ENCODE measurements around the gene PRXL2A.
"Not testable (repeated sequence)": the region's sequence is repeated elsewhere in the genome, so short reads cannot be mapped to it uniquely, and the experiment has no call there.

The PRXL2A gene, protein sequence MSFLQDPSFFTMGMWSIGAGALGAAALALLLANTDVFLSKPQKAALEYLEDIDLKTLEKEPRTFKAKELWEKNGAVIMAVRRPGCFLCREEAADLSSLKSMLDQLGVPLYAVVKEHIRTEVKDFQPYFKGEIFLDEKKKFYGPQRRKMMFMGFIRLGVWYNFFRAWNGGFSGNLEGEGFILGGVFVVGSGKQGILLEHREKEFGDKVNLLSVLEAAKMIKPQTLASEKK

DNA sequence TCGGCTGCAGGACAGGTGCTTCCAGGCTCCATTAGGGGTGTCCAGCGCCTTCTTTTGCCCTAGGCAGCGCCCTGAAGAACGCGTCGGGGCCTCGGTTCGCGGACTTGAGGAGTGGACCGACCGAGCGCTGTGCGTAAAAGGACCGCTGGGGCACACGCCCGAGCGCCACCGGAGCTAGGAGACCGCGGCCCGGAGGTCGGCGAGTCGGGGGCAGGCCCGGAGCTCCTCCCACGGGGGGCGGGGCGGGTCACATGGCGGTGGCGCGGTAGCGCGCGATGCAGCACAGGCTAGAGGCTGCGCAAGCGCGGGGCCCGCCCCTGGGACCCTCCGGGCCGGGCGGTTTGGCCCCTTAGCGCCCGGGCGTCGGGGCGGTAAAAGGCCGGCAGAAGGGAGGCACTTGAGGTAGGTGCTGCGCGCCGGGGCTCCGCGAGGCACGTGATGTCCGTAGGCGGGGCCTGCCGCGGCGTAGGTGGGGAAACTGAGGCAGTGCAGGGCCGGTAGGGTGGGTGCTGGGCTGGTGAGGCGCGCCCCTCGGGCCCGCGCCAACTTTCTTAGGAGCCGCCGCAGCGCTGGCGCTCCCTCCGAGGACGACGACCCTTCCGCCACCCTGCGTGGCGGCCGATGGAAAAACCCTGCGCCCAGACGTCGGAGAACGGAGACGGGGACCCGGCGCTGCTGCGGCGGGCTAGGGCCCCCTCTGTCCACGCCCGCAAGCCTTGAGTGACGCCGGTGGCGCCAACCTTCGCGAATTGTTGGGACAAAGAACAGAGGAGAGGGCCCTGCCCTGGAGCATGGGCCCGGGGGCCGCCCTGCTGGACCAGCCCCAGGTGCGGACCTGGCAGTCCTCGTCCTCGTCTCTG lies at the start of gene PRXL2A:
Gene PRXL2A (plus strand): TSS at position 310 of the 860 bp plus-strand sequence. CDS start 11,917 bp downstream, outside the sequence.
- DNase-seq (ENCODE audit: low read depth) = no peak

DNA sequence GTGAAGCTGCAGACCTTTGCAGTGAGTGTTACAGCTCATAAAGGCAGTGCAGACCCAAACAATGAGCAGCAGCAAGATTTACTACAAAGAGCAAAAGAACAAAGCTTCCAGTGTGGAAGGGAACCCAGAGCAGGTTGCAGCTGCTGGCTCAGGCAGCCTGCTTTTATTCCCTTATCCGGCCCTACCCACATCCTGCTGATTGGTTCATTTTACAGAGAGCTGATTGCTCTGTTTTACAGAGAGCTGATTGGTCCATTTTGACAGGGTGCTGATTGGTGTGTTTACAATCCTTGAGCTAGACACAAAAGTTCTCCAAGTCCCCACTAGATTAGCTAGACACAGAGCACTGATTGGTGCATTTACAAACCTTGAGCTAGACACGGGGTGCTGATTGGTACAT lies 49.4 kb upstream of the PRXL2A start:
- not testable (repeated sequence) for DNase-seq (ENCODE audit: low read depth)

DNA sequence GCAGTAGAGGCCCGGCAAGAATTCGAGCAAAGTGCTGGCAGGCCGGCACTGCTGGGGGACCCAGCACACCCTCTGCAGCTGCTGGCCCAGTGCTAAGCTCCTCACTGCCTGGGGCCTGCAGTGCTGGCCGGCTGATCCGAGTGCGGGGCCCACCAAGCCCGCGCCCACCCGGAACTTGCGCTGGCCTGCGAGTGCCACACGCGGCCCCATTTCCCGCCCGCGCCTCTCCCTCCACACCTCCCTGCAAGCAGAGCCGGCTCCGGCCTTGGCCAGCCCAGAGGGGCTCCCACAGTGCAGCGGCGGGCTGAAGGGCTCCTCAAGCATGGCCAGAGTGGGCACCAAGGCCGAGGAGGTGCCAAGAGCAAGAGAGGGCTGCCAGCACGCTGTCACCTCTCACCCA lies 48.7 kb upstream of the PRXL2A start:
- DNase-seq (ENCODE audit: low read depth) = no peak

DNA sequence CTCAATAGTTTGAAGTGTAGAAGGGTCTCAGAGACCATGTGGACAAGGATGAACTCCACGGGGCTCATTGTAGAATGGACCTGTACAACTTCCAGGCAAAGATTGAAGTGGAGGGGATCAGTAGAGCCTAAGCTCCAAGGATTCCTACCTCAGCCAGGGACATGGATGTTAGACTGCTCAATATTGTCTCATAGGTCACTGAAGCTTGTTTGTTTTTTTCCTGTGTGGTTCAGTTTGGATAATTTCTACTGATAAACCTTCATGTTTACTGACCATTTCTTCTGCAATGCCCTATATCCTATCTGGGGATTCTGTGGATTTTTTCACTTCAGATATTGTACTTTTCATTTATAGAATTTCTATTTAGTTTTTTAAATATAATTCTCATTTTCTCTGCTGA lies 42.8 kb upstream of the PRXL2A start:
- no peak for DNase-seq (ENCODE audit: low read depth)

DNA sequence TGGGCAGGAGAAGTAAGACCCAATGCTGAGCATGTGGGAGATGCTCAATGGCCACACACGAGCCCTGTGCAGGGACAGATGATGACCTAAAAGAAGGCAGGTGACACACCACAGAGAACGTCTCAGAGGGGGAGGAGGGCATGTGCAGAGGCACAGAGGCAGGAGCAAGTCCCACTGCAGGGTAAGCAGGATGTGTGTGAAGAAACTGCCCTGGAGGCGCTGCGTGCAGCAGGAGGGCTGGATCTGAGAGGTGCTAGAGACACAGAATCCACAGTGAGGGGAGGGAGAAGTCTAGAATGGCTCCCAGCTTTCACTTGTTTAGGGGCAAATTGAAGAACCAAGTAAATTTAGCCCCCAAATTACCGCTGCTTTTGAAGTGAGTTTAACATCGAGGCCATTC lies 36.9 kb upstream of the PRXL2A start:
- DNase-seq (ENCODE audit: low read depth) = no peak

DNA sequence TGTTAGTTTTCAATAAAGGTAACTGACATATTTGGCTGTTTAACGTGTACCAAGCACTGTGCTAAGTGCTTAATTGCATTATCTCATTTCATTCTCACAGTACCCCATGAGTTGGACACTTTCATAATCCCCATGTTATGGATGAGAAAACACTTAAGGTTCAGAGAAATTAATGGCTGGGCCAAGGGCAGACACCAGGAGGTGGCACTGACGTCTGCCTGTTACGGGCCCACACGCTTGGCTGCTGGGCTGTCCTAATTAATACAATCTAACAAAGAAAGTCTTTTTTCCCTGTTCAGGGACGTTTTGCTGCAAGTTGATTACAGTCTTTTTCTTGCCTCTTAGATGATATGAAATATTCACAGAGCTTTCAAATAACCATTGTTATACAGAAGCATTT lies 35.7 kb upstream of the PRXL2A start:
- DNase-seq (ENCODE audit: low read depth) = no peak

DNA sequence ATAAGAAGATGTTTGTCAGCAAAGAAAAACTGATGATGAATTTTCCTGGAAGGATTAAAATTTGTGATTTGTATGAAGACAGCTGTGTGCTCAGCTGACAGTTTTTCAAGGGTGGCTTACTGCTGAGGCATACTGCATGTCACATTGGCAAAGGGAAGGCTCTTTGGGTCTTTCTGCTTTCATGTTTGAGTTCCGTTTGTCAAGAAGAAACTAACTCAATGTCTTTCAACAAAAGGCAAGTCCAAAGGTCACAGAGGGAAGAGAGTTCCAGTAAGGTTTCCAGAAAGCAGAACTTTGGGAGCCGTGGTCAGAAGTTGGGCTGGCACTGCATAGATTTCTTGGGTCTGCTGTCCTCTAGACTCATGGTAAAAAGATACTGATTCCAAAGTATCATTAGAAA lies 34.8 kb upstream of the PRXL2A start:
- DNase-seq (ENCODE audit: low read depth) = no peak

DNA sequence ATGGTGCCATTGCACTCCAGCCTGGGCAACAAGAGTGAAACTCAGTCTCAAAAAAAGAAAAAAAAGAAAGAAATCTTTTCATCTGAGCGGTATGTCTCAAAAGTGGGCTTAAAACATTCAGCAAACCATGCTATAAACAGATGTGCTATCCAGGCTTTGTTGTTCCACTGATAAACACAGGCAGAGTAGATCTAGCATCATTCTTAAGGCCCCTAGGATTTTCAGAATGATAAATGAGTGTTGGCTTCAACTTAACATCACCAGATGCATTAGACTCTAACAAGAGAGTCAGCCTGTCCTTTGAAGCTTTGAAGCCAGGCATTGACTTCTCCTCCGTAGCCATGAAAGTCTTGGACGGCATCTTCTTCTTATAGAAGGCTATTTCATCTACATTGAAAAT lies 28.6 kb upstream of the PRXL2A start:
- no peak for DNase-seq (ENCODE audit: low read depth)

DNA sequence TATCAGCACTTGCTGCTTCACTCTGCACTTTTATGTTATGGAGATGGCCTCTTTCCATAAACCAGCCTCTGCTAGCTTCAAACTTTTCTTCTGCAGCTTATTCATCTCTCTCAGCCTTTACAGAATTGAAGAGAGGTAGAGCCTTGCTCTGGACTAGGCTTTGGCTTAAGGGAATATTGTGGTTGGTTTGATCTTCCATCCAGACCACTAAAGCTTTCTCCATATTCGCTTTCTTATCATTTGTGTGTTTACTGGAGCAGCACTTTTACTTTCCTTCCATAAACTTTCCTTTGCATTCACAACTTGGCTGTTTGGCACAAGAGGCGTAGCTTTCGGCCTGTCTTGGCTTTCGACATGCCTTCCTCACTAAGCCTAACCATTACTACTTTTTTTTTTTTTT lies 28.2 kb upstream of the PRXL2A start:
- DNase-seq (ENCODE audit: low read depth) = no peak

DNA sequence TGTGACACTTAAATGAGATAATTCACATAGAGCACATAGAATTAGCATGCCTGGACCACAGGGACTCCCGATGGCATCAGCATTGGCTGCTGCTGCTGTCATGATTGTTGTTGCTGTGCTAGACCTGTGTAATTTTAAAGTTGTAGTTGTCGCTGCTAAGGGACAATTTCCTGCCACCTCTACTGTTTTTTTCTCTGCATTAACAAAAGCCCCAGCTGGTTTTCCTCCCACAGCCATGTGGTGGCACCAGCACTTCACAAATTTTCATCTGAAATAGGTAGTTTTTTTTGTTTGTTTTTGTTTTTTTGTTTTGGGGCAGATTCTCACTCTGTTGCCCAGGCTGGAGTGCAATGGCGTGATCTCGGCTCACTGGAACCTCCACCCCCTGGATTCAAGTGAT lies 25.4 kb upstream of the PRXL2A start:
- no peak for DNase-seq (ENCODE audit: low read depth)

DNA sequence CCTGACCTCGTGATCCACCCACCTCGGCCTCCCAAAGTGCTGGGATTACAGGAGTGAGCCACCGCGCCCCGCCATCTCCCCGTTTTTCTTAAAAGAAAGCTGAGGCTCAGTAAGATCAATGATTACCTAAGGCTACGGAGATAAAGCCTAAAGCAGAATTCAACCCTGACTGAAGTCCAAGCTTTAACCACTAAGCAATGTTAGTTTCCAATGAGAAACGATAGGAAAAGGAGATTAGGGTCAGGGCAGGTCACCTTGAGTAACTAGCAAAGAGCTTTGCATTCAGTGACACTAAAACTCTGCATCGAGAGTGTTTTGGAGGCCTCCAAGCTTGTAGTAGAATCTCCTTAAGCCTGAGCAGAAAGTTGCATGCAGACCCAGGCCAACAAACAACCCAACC lies 17.6 kb upstream of the PRXL2A start:
- no peak for DNase-seq (ENCODE audit: low read depth)

DNA sequence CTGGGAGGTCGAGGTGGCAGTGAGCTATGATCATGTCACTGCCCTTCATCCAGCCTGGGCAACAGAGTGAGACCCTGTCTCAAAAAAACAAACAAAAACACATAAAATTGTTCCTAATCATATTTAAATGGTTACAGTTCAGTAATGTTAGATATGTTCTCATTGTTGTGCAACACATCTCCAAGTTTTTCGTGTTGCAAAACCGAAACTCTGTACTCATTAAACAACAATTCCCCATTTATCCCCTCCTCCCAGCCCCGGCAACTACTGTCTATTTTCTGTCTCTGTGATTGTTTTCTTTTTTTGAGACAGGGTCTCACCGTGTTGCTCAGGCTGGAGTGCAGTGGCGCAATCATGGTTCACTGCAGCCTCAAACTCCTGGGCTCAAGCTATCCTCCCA lies 16.1 kb upstream of the PRXL2A start:
- DNase-seq (ENCODE audit: low read depth) = no peak

DNA sequence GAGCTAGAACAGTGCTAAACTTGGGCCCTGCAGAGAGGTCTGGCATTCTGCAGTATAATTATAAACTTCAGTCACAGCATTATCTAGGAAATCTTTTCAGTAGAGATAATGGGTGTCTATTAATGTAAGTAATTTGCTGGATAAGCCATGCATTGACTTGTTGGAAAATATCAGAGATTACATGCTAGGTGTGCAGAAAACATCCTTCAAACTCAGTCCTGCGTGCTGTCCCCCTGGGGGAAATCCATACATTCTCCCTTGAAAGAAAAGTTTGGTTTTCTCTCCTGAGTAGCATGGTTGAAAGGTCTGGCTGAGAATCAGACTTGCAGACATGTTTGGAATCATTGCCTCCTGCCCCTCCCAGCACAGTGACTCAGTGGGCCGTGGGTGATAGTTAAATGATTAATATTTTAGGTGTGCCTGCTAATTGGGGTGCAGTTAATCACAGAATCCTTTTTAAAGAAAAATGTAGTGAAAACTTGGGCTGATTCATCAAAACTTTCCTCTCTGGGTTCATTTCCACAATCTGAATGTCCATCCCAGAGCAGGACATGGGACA lies 13.9 kb upstream of the PRXL2A start:
- no peak for DNase-seq (ENCODE audit: low read depth)

DNA sequence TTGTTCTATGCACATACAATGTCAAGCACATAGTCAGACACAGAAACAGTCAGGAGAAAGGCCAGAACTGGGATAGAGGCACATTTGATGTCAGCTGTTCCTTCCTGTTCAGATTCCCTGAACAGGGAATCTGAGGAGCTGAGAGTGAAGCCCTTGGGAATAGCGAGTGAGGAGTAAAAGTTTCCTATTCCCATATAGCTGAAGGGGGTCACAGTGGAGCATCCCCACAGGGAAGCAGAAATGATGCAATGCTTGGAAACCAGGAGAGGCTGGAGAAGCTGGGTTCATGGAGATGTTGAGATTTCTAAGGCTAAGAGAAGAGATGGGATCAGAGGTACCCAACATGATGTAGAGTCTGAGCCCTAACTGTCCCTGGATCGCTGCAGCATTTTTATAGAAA lies 11.3 kb upstream of the PRXL2A start:
- DNase-seq (ENCODE audit: low read depth) = no peak

DNA sequence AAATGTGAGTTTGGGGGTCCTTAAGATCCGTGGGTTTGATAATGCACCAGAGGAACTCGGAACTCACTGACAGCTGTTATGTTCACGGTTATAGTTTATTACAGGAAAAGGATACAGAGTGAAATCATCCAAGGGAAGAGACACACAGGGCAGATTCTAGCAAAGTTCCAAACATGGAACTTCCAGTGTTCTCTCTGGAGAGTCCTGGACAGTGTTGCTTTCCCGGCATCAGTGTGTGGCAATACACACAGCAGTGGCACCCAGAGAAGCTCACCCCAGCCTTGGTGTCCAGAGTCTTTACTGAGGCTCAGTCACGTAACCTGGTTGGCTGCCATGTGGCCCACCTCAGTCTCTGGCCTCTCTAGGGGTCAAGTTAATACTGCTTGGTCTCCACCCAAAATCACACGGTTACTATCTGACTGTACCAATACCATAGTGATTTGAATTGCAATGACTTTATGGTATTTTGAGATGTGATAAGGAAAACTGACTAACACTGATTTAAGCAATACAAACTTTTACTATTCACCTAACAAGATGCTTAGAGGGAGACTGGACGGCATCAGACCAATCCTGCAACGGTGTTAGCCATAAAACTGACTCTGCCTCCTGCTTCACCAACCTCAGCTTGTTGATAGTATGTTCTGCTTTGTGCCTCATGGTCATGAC lies 8.1 kb upstream of the PRXL2A start:
- no peak for DNase-seq (ENCODE audit: low read depth)

DNA sequence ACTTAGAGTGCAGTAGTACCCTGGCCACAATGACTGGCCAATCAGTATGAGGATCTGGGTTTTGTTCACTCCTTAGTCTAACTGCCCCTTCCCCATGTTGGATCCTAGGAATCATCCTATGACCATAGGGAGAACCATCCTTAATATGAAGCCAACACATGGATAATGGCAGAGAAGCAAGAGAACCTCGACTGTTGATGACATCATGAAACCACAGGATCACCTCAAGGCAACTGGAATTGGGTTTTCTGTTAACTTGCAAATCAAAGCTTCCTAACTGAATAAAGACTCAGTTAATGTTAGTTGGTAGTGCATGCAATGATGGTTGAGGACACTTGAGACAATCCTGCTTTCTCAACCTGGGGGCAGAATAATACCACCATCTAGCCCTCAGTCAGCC lies 3.3 kb upstream of the PRXL2A start:
- DNase-seq (ENCODE audit: low read depth) = no peak

DNA sequence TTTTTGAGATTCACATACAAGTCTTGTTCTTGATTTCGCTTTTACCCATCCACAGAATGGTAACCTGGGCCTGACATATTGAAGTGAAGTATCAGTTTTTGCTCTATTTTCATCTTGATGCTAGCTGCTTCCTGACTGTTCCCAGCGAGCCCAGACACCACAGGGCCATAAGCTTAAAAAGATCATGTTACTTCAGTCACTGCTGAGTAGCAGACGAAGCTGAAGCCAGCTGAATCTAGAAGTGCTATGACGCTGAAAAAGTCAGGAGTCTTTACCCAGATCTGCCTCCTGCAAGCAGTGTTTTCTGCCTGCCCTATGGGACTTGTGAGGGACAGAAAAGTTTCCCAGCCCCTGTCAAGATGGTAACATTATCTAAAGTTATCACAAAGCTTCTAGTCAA lies 2.7 kb upstream of the PRXL2A start:
- DNase-seq (ENCODE audit: low read depth) = no peak

DNA sequence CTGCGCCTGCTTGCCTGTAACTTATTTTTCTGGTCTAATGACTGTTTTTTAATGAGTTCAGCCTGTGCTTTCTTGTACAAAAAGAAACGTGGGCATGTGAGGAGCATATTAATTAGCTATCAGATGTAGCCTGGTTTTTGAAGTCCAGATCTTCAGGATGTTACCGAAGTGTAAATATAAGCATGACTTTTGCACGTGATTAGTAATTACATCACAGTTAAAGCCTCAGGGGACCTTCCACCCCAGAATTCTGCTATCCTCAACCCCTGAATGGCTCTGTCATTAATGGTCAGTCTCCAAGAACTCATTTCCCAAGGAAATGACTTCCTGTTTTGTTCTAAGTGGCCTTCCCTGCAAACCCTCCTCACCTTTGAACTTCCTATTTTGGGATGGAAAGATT lies 2.1 kb upstream of the PRXL2A start:
- no peak for DNase-seq (ENCODE audit: low read depth)

DNA sequence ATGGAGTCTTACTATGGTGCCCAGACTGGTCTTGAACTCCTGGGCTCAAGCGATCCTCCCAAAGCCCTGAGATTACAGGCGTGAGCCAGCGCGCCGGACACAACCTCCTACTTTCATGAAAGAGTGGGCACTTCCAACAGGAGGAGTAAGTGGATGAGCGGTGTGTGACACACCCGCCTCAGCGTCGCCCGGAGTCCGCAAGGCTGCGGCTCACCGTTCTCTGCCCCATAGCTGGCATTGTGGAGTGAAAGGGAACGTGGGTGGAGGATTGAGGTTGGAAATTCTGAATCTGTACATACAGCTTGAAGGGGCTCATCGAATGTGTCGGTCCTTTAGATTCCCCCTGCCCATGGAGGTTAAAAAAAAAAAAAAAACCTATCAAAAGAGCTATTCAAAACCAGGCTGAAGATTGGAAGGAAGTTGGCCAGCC lies 524 bp upstream of the PRXL2A start:
- no peak for DNase-seq (ENCODE audit: low read depth)

DNA sequence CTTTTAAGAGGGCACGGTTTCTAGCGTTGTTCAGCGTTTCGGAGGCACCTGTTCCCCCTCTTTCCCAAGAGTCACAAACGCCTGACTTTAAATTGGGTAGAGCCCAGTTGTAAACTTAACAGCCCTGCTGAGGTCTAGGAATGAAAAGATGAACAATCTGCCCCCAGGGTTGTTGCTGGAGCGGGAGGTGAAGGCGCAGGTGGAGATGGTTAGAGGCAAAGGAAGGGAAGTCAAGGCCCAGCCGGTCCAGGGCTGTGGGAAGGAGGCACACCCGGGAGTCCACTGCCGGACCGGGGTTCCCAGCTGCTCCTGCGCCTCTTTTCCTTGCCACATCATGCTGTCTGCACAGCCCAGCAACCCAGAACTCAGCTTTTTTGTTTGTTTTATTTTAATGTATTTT lies 770 bp downstream of the PRXL2A start:
- no peak for DNase-seq (ENCODE audit: low read depth)

DNA sequence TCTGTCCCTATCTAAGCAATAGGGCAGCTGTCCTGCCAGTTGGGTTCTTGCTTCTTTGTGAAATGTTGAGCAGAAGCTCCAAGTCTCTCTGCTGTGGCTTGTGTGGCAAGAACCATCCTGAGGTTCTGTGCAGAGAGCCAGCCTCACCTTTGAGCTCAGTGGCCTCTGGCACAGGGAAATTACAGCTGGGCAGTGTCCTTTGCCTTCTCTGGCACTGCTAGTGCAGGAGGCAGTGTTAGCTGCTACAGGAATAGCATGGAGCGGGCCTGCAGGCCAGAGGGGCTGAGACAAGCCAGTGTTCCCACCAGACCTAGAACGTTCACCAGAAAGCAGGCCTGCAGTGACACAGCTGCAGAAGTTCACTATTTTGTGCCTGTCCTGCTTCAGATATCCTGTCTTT lies 1.8 kb downstream of the PRXL2A start:
- DNase-seq (ENCODE audit: low read depth) = no peak

DNA sequence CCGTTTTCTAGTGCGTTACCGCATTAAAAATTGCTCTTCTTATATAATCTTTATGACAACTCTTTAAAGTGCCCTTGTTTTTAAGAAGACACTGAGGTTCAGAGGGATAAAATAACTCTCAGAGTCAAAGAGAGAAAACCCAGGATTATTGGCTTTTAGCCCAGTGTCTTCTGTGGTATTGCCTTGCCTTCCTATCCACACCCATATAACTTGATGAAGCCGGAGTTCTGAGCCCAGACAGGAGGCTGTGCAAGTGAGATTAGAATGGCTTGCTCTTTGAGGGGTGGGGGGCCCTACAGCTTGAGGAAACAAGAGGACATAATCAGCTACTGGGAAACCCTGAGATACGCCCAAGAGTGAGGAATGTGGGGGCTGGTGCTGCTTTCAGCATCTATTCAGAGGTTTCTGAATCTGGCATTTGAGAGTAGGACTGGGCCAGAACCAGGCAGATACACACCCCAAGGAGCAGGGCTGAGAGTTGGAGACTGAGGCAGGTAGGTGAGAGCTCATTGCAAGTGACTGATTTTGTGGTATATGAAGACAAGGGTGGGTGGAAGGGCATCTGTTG lies 2.3 kb downstream of the PRXL2A start:
- DNase-seq (ENCODE audit: low read depth) = no peak

DNA sequence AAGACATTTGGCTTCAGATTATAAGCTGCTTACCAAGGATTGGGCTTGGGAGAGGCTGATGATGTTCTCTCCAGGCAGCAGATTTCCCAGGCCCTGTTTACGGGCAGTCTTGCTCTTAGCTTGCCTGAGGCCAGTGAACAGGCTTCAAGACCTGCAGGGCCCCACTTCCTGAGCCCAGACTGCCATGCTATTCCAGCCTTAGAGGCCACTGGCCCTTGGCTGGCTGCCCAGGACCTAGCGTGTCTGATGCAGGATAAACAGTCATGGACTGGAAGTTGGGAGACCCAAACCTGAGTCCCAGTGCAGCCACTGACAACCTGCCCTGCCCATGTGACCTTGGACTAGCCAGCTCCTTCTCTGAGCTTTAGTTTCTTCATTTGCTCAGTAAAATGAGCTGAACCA lies 2.9 kb downstream of the PRXL2A start:
- no peak for DNase-seq (ENCODE audit: low read depth)

All from HS-5 (cell line).